GM12878 (cell line): ENCODE results near the gene TMEM53. TPM values are rescaled to one million over a fixed set of nuclear protein-coding genes. Genes with fewer than 3 reads are reported as not detected.

Experiments
- CEBPB ChIP-seq, 2 experiments: fragments of 150-350 bp in 1 of 2; IDR thresholded peaks; 2 replicates each; pipeline ENCODE4 v1.6.1; 2012 to 2014; ENCODE audit warnings: low read depth in 2 of 2, low read length in 2 of 2, borderline replicate concordance in 1 of 2, inconsistent platforms in 1 of 2
- CEBPZ ChIP-seq: fragments of 150-350 bp; IDR thresholded peaks from 2 replicates; pipeline ENCODE4 v1.6.1; 2016; ENCODE audit warnings: low read depth, low read length
- E2F4 ChIP-seq: IDR thresholded peaks from 2 replicates; pipeline ENCODE4 v1.6.1; 2012; ENCODE audit warnings: low read depth, low read length, improper control_type of control experiment
- EGR1 ChIP-seq, 2 experiments: IDR thresholded peaks; 1 replicate in 1 of 2; 2 replicates in 1 of 2; pipeline ENCODE4 v1.6.1; 2011 to 2012; ENCODE audit warnings: low read depth in 2 of 2, low read length in 2 of 2, borderline replicate concordance in 1 of 2, mild to moderate bottlenecking in 1 of 2, moderate library complexity in 1 of 2
- EZH2 ChIP-seq: IDR thresholded peaks from 2 replicates; pipeline ENCODE4 v1.6.1; 2012; ENCODE audit warnings: low read depth, mild to moderate bottlenecking, control low read depth, inconsistent platforms, low read length, borderline replicate concordance; ENCODE audit not compliant: control insufficient read depth
- FOS ChIP-seq: IDR thresholded peaks from 3 replicates; pipeline ENCODE4 v1.6.1; 2011; ENCODE audit warnings: borderline replicate concordance; ENCODE audit not compliant: insufficient read length; ENCODE audit errors: extremely low read depth
- MLLT1 ChIP-seq: fragments of 450-650 bp; IDR thresholded peaks from 2 replicates; pipeline ENCODE4 v1.6.1; 2016; ENCODE audit warnings: mild to moderate bottlenecking
- NFIC ChIP-seq: IDR thresholded peaks from 2 replicates; pipeline ENCODE4 v1.6.1; 2012; ENCODE audit warnings: low read depth, mild to moderate bottlenecking, inconsistent platforms, low read length, moderate library complexity
- NR2C2 ChIP-seq: IDR thresholded peaks from 2 replicates; pipeline ENCODE4 v1.6.1; 2011; ENCODE audit warnings: borderline replicate concordance, low read depth; ENCODE audit not compliant: control insufficient read depth, insufficient read length
- RELB ChIP-seq: fragments of 450-650 bp; IDR thresholded peaks from 2 replicates; pipeline ENCODE4 v1.6.1; 2017; ENCODE audit warnings: low read depth, mild to moderate bottlenecking, moderate library complexity
- SMAD5 ChIP-seq: IDR thresholded peaks from 2 replicates; pipeline ENCODE4 v1.6.1; 2016; ENCODE audit warnings: antibody characterized with exemption, low read depth
- SMARCA5 ChIP-seq: fragments of 450-650 bp; IDR thresholded peaks from 2 replicates; pipeline ENCODE4 v1.6.1; 2017; ENCODE audit warnings: mild to moderate bottlenecking
- SPI1 ChIP-seq: IDR thresholded peaks from 2 replicates; pipeline ENCODE4 v1.6.1; 2011; ENCODE audit warnings: low read depth, mild to moderate bottlenecking, low read length, moderate library complexity, borderline replicate concordance; ENCODE audit not compliant: insufficient read depth
- ZBTB11 ChIP-seq: fragments of 450-650 bp; formaldehyde crosslinking; IDR thresholded peaks from 2 replicates; pipeline ENCODE4 v1.5.0; 2022; ENCODE audit warnings: mild to moderate bottlenecking, missing genetic modification characterization
- ZNF24 ChIP-seq: fragments of 450-650 bp; IDR thresholded peaks from 2 replicates; pipeline ENCODE4 v1.6.1; 2017; ENCODE audit warnings: antibody characterized with exemption, mild to moderate bottlenecking
- polyA plus RNA-seq, 11 experiments: library from polyadenylated mRNA; depleted of rRNA in 4 of 11; unstranded in 6 of 11; stranded (reverse) in 5 of 11; fragments of >200 nt; fragmentation: Nextera tagmentation in 4 of 11; fragmentation: Illumina TruSeq in 1 of 11; extraction: Ambion mirVana in 4 of 11; extraction: Trizol in 1 of 11; gene quantifications; 1 replicate in 1 of 11; 2 replicates in 10 of 11; pipeline versions ENCODE4 v1.2.1 to v1.2.3, GENCODE V29; 2011 to 2016; ENCODE audit warnings: inconsistent platforms in 2 of 11, missing spikeins in 2 of 11, low read depth in 1 of 11
- total RNA-seq, 4 experiments: library from RNA; depleted of rRNA in 3 of 4; stranded (reverse); fragments of >200 nt in 3 of 4; fragmentation: Illumina TruSeq in 1 of 4; extraction: Trizol in 1 of 4; gene quantifications; 2 replicates each; pipeline versions ENCODE4 v1.2.1 to v1.2.3, GENCODE V29; 2013 to 2021

Gene TMEM53
- total and polyA plus RNA-seq, 10 of the 15 experiments (the other 5 are each of a cell fraction or from before 2014, with no cell fraction given) = 3.1 to 23.9 (median 11.1) TPM

- TF ChIP-seq CEBPZ (no peak), ZNF24 (no peak), NR2C2 (no peak), FOS (no peak), EZH2 (no peak), SMARCA5 (no peak), ZBTB11 (CRISPR knock-in tag) (no peak), SMAD5 (0 out of 2 replicates have a peak, but pooled peaks have one; percentile 36), E2F4 (no peak), SPI1 (peak; percentile 96), MLLT1 (no peak), RELB (peak; percentile 61; the same call in 1 of the 2 replicates), EGR1 (IDR thresholded peaks at IDR 0.05; ENCODE audit: borderline replicate concordance in 1 of 2, low read depth in 2 of 2, low read length in 2 of 2) (no peak), NFIC (peak; percentile 77; the same call in 1 of the 2 replicates), CEBPB (IDR thresholded peaks at IDR 0.05; ENCODE audit: borderline replicate concordance in 1 of 2, low read depth in 2 of 2, low read length in 2 of 2) (no peak)
These were observed 1.9 kb downstream of the TMEM53 start (continued) for GRCh38 chr1:44672254-44672955.
